DOHH2 (cell line): ENCODE measurements around the gene ONECUT2.

Source experiments
- EZH2phosphoT487 ChIP-seq: fragments of 200-600 bp; sonication (generic); IDR thresholded peaks from 2 replicates; pipeline ENCODE4 v1.6.1; 2017; ENCODE audit warnings: borderline replicate concordance, mild to moderate bottlenecking, antibody characterized with exemption, low read length, moderate library complexity, mixed read lengths
- TF ChIP-seq, protein P1 (sequence below): fragments of 200-600 bp; sonication (generic); IDR thresholded peaks from one replicate; pipeline ENCODE4 v1.5.1; 2014; ENCODE audit warnings: antibody characterized with exemption, mild to moderate bottlenecking, low read depth, low read length; ENCODE audit not compliant: poor library complexity, severe bottlenecking

DNA sequence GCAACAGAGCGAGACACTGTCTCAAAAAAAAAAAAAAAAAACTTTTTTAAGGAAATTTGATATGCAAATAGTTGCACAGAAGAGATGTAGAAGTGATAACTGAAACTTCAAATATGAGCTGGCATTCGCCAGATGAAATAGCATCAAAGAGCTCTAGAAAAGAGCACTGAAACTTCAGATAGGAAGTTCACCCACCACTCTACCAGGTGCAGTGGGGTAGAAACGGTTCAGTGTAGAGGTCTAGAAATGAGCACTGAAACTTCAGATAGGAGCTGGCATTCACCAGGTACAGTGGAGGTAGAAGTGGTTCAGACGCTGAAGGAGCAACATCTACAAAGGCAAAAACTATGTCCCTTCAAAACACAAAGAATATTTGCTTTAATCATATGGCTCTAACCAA, 9.0 kb upstream of the ONECUT2 start:
- TF ChIP-seq, protein P1, sequence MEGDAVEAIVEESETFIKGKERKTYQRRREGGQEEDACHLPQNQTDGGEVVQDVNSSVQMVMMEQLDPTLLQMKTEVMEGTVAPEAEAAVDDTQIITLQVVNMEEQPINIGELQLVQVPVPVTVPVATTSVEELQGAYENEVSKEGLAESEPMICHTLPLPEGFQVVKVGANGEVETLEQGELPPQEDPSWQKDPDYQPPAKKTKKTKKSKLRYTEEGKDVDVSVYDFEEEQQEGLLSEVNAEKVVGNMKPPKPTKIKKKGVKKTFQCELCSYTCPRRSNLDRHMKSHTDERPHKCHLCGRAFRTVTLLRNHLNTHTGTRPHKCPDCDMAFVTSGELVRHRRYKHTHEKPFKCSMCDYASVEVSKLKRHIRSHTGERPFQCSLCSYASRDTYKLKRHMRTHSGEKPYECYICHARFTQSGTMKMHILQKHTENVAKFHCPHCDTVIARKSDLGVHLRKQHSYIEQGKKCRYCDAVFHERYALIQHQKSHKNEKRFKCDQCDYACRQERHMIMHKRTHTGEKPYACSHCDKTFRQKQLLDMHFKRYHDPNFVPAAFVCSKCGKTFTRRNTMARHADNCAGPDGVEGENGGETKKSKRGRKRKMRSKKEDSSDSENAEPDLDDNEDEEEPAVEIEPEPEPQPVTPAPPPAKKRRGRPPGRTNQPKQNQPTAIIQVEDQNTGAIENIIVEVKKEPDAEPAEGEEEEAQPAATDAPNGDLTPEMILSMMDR: no peak
- no peak for TF ChIP-seq EZH2phosphoT487
